H1 (cell line): ENCODE results near the gene ROM1. TPM values are rescaled to one million over a fixed set of nuclear protein-coding genes. Genes with fewer than 3 reads are reported as not detected.
A peak's percentile ranks its signal among the peaks of the same experiment; 100 is the strongest.

Source experiments
- CTCF ChIA-PET: fragments of 300-600 bp; sonication (Branson Sonifier 250); formaldehyde crosslinking; loops from one replicate; lab custom pipeline; 2021; ENCODE audit not compliant: partially characterized antibody; lab: Charles Lee
- POLR2A ChIA-PET: fragments of 300-600 bp; sonication (Branson Sonifier 250); formaldehyde crosslinking; loops from one replicate; lab custom pipeline; 2021; ENCODE audit warnings: inconsistent platforms; ENCODE audit not compliant: partially characterized antibody; lab: Charles Lee
- DNase-seq, 2 experiments: peaks; one replicate each; pipeline versions ENCODE4 v3.0.0 to v3.0.0-alpha.2; 2010 to 2022; ENCODE audit warnings: low spot score in 2 of 2, low read depth in 1 of 2, mixed read lengths in 1 of 2
- FAIRE-seq: peaks from 2 replicates; lab custom pipeline; 2011; peaks lifted over from hg19 to GRCh38; lab: Jason Lieb, UNC
- H2AFZ ChIP-seq: 2 replicates; pipeline ENCODE4 v1.8.1; 2012; ENCODE audit warnings: low read length, inconsistent platforms
- H2AK5ac ChIP-seq: 2 replicates; pipeline ENCODE4 v1.6.1; 2013; ENCODE audit warnings: low read depth, low read length
- H2BK120ac ChIP-seq: replicated peaks from 2 replicates; pipeline ENCODE3; 2013; ENCODE audit warnings: low read depth, low read length, inconsistent platforms
- H2BK12ac ChIP-seq: 2 replicates; pipeline ENCODE4 v1.6.1; 2013; ENCODE audit warnings: low read depth, low read length
- H2BK15ac ChIP-seq: 2 replicates; pipeline ENCODE4 v1.6.1; 2013; ENCODE audit warnings: low read length
- H2BK20ac ChIP-seq: 2 replicates; pipeline ENCODE4 v1.6.1; 2013; ENCODE audit warnings: low read length
- H2BK5ac ChIP-seq: 2 replicates; pipeline ENCODE4 v1.6.1; 2013; ENCODE audit warnings: low read depth, low read length
- H3K14ac ChIP-seq: 2 replicates; pipeline ENCODE4 v1.6.1; 2013; ENCODE audit warnings: inconsistent platforms; ENCODE audit not compliant: insufficient read length
- H3K18ac ChIP-seq: 2 replicates; pipeline ENCODE4 v1.6.1; 2013; ENCODE audit warnings: low read length; ENCODE audit errors: extremely low read depth
- H3K23ac ChIP-seq: 2 replicates; pipeline ENCODE4 v1.6.1; 2013; ENCODE audit warnings: inconsistent platforms; ENCODE audit not compliant: insufficient read length
- H3K23me2 ChIP-seq: 2 replicates; pipeline ENCODE4 v1.6.1; 2013; ENCODE audit warnings: low read depth, low read length
- H3K27ac ChIP-seq: 2 replicates; pipeline ENCODE4 v1.6.1; 2011; ENCODE audit warnings: low read depth, low read length, inconsistent platforms
- H3K27me3 ChIP-seq, 4 experiments: replicated peaks in 1 of 4; 1 replicate in 1 of 4; 2 replicates in 3 of 4; pipeline versions ENCODE4 v1.6.1 to v1.8.1; 2011 to 2013; ENCODE audit warnings: low read length in 3 of 4, mild to moderate bottlenecking in 3 of 4, inconsistent platforms in 2 of 4, mixed read lengths in 2 of 4, moderate library complexity in 1 of 4; ENCODE audit not compliant: control insufficient read depth in 3 of 4, insufficient read depth in 3 of 4; ENCODE audit errors: extremely low read depth in 1 of 4
- H3K36me3 ChIP-seq, 4 experiments: 2 replicates each; pipeline versions ENCODE4 v1.6.1 to v1.8.1; 2011 to 2013; ENCODE audit warnings: mild to moderate bottlenecking in 4 of 4, low read length in 3 of 4, moderate library complexity in 2 of 4, control low read depth in 1 of 4, inconsistent platforms in 1 of 4; ENCODE audit not compliant: insufficient read depth in 4 of 4, control insufficient read depth in 2 of 4
- H3K4ac ChIP-seq: replicated peaks from 2 replicates; pipeline ENCODE3; 2013; ENCODE audit warnings: low read length, low read depth, mixed read lengths, inconsistent platforms; ENCODE audit not compliant: insufficient read length
- H3K4me1 ChIP-seq, 4 experiments: replicated peaks in 1 of 4; 1 replicate in 1 of 4; 2 replicates in 3 of 4; pipeline versions ENCODE4 v1.6.1 to v1.8.1; 2011 to 2013; ENCODE audit warnings: low read length in 3 of 4, inconsistent platforms in 2 of 4, mixed read lengths in 1 of 4; ENCODE audit not compliant: insufficient read depth in 4 of 4, control insufficient read depth in 3 of 4
- H3K4me2 ChIP-seq, 2 experiments: 2 replicates each; pipeline versions ENCODE4 v1.6.1 to v1.8.1; 2011 to 2013; ENCODE audit warnings: low read depth in 2 of 2, low read length in 2 of 2, control low read depth in 1 of 2, inconsistent platforms in 1 of 2, mild to moderate bottlenecking in 1 of 2; ENCODE audit not compliant: insufficient read depth in 1 of 2
- H3K4me3 ChIP-seq, 4 experiments: fragments of 200-600, 300-600 bp in 1 of 4; sonication (generic), shearing (Covaris generic), sonication (Bioruptor Twin) in 1 of 4; 2 replicates each; pipeline versions ENCODE4 v1.5.1 to v1.8.1; 2011 to 2016; ENCODE audit warnings: low read length in 4 of 4, low read depth in 3 of 4, control low read depth in 2 of 4, inconsistent platforms in 2 of 4, mild to moderate bottlenecking in 2 of 4, mixed read lengths in 1 of 4, moderate library complexity in 1 of 4; ENCODE audit not compliant: insufficient read depth in 2 of 4; ENCODE audit errors: extremely low read depth in 1 of 4
- H3K56ac ChIP-seq: replicated peaks from 2 replicates; pipeline ENCODE3; 2013; ENCODE audit warnings: low read depth, mild to moderate bottlenecking, mixed read lengths, low read length, inconsistent platforms; ENCODE audit not compliant: insufficient read length
- H3K79me1 ChIP-seq: 2 replicates; pipeline ENCODE4 v1.6.1; 2013; ENCODE audit warnings: low read depth, low read length, control low read depth
- H3K79me2 ChIP-seq, 2 experiments: 2 replicates each; pipeline versions ENCODE4 v1.6.1 to v1.8.1; 2012 to 2013; ENCODE audit warnings: low read length in 2 of 2, mild to moderate bottlenecking in 2 of 2, inconsistent platforms in 1 of 2; ENCODE audit not compliant: insufficient read depth in 2 of 2, control insufficient read depth in 1 of 2
- H3K9ac ChIP-seq, 4 experiments: replicated peaks in 1 of 4; 1 replicate in 1 of 4; 2 replicates in 3 of 4; pipeline versions ENCODE4 v1.6.1 to v1.8.1; 2011 to 2013; ENCODE audit warnings: low read depth in 3 of 4, low read length in 3 of 4, control low read depth in 2 of 4, mild to moderate bottlenecking in 2 of 4, moderate library complexity in 2 of 4, inconsistent platforms in 1 of 4; ENCODE audit errors: extremely low read depth in 1 of 4
- H3K9me3 ChIP-seq, 2 experiments: 2 replicates each; pipeline versions ENCODE4 v1.6.1 to v1.8.1; 2012 to 2013; ENCODE audit warnings: mild to moderate bottlenecking in 2 of 2, moderate library complexity in 2 of 2, control low read depth in 1 of 2, inconsistent platforms in 1 of 2, low read depth in 1 of 2, low read length in 1 of 2, mixed read lengths in 1 of 2; ENCODE audit not compliant: insufficient read depth in 2 of 2
- H4K20me1 ChIP-seq, 2 experiments: replicated peaks in 1 of 2; 2 replicates each; pipeline versions ENCODE3 to v1.8.1; 2011 to 2013; ENCODE audit warnings: inconsistent platforms in 2 of 2, low read length in 2 of 2, mild to moderate bottlenecking in 1 of 2; ENCODE audit not compliant: insufficient read depth in 2 of 2, control insufficient read depth in 1 of 2
- H4K5ac ChIP-seq: 2 replicates; pipeline ENCODE4 v1.6.1; 2013; ENCODE audit warnings: low read length, low read depth, mixed read lengths, inconsistent platforms; ENCODE audit not compliant: insufficient read length
- H4K8ac ChIP-seq: 2 replicates; pipeline ENCODE4 v1.8.0; 2013; ENCODE audit warnings: mild to moderate bottlenecking, moderate library complexity, low read length, inconsistent platforms; ENCODE audit not compliant: insufficient read depth; ENCODE audit errors: extremely low read depth
- H4K91ac ChIP-seq: replicated peaks from 2 replicates; pipeline ENCODE3; 2013; ENCODE audit warnings: low read length, mixed read lengths, inconsistent platforms; ENCODE audit not compliant: insufficient read length
- ASH2L ChIP-seq: fragments of 200-600, 300-600 bp; sonication (generic); IDR thresholded peaks from one replicate; pipeline ENCODE4 v1.7.1; 2017; ENCODE audit warnings: low read length
- CTBP2 ChIP-seq: IDR thresholded peaks from 2 replicates; pipeline ENCODE4 v1.7.0; 2011; ENCODE audit warnings: borderline replicate concordance, mild to moderate bottlenecking, moderate library complexity, mixed read lengths, low read length; ENCODE audit not compliant: insufficient read depth, insufficient read length
- HDAC2 ChIP-seq, 2 experiments: fragments of 300-600 bp in 1 of 2; sonication (generic) in 1 of 2; IDR thresholded peaks; 2 replicates each; pipeline ENCODE4 v1.6.1; 2011 to 2012; ENCODE audit warnings: low read depth in 2 of 2, low read length in 2 of 2, mild to moderate bottlenecking in 2 of 2, moderate library complexity in 2 of 2, borderline replicate concordance in 1 of 2, inconsistent platforms in 1 of 2
- NRF1 ChIP-seq: IDR thresholded peaks from 2 replicates; pipeline ENCODE4 v1.6.1; 2011; ENCODE audit warnings: mild to moderate bottlenecking, low read depth, low read length, improper control_type of control experiment
- SAP30 ChIP-seq: fragments of 300-600 bp; sonication (generic); IDR thresholded peaks from 2 replicates; pipeline ENCODE4 v1.7.1; 2012; ENCODE audit warnings: low read length, moderate library complexity, mild to moderate bottlenecking, inconsistent platforms; ENCODE audit not compliant: insufficient read depth, insufficient replicate concordance
- SIN3A ChIP-seq, 2 experiments: IDR thresholded peaks in 1 of 2; conservative IDR thresholded peaks in 1 of 2; 2 replicates each; pipeline ENCODE4 v1.6.1; 2011 to 2012; ENCODE audit warnings: low read length in 2 of 2, improper control_type of control experiment in 1 of 2, low read depth in 1 of 2, mild to moderate bottlenecking in 1 of 2
- TEAD4 ChIP-seq: IDR thresholded peaks from 2 replicates; pipeline ENCODE4 v1.6.1; 2012; ENCODE audit warnings: low read depth, low read length, inconsistent platforms, mixed read lengths
- ZNF274 ChIP-seq: IDR thresholded peaks from 2 replicates; pipeline ENCODE4 v1.7.0; 2012; ENCODE audit warnings: low read length, borderline replicate concordance; ENCODE audit errors: extremely low read depth
- WGBS, 2 experiments: shearing (Covaris generic) in 1 of 2; methylation state at CpG; one replicate each; pipeline versions ENCODE4 v1.1.6 to v1.1.7; 2013 to 2015; ENCODE audit warnings: low lambda C conversion rate in 2 of 2, mixed read lengths in 2 of 2, inconsistent platforms in 1 of 2, low coverage in 1 of 2, missing lambda C conversion rate in 1 of 2; ENCODE audit not compliant: insufficient replicate concordance in 2 of 2, insufficient coverage in 1 of 2, insufficient read length in 1 of 2; ENCODE audit errors: extremely low coverage in 1 of 2, missing lambda C conversion rate in 1 of 2; 5-methylcytosine and 5-hydroxymethylcytosine counted together
- polyA plus RNA-seq, 7 experiments: library from polyadenylated mRNA; depleted of rRNA in 3 of 7; stranded (reverse) in 5 of 7; unstranded in 2 of 7; fragments of >200 nt in 5 of 7; fragments of 200-250 nt in 2 of 7; gene quantifications; 1 replicate in 5 of 7; 2 replicates in 1 of 7; 4 replicates in 1 of 7; pipeline versions ENCODE4 v1.2.1 to v1.2.3, GENCODE V29; 2011 to 2013; ENCODE audit warnings: missing spikeins in 2 of 7, mixed read lengths in 2 of 7
- total RNA-seq: library from RNA; stranded (reverse); fragmentation: NEBNext Ultra II Directional; extraction: Animal tissue kit (Norgen Biotek cat#: 25700); gene quantifications from 2 replicates; pipeline ENCODE4 v1.2.1, GENCODE V29; 2021

The ROM1 gene
- total and polyA plus RNA-seq, 2 of the 8 experiments (the other 6 are each of a cell fraction or from before 2014, with no cell fraction given), result 0.86 to 2.2 TPM

DNA sequence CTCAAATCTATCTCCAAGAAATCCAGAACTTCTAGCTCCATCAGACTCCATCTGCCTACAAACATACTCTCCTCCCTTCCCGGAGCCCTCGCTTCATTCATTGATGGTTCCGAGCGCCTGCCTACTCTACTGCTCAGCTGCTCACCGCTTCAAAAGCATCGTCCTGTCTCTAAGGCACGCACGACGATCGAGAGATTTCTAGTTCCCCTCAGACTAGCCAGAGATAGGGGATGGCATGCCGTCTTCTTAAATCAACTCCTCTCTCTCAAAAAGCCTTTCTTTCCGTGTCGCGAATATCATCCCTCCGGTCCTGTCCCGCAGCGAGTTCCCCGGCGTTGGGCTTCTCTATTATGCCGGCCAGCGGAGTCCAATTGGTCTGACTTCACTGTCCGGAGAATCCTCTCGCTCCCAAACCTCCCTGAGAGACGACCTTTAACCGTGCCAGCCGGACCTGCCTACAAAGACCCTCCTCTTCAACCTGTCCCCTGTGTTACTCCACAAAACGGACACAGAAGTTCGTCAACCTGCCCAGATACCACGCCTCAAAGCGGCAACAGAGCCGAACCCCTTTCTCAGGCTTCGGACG lies 40.0 kb upstream of the ROM1 start:
- H3K4me1 ChIP-seq, result peaks cover 0 to 11% (median 7%) of the 10 kb centered on the region in 4 experiments; a peak in 4 of 7 replicates
- no peak overlapping the region for H2BK15ac ChIP-seq
- H4K91ac ChIP-seq, result peak overlapping the region; percentile 79
- peaks cover 27 to 54% (median 45%) of the 10 kb centered on the region in 4 experiments for H3K36me3 ChIP-seq
- peak overlapping the region; percentile 90 to 100 (median 91) for H3K4me3 ChIP-seq
- no peak overlapping the region for H3K23ac ChIP-seq
- peak overlapping the region; percentile 79 to 95 (median 94) for H3K9ac ChIP-seq
- H3K79me1 ChIP-seq, result 0 out of 2 replicates have a peak, but pooled peaks cover 4% of the 10 kb centered on the region
- no peak overlapping the region; the same call in 1 of the 2 replicates for H2BK12ac ChIP-seq
- peak overlapping the region; percentile 75 for H3K27ac ChIP-seq
- no peak for TF ChIP-seq ZNF274
- no peak for TF ChIP-seq CTBP2
- peak; percentile 81 for TF ChIP-seq SAP30
- TF ChIP-seq ASH2L, result peak; percentile 16
- TF ChIP-seq TEAD4, result no peak
- TF ChIP-seq SIN3A (conservative IDR thresholded peaks at IDR 0.05 in 1 of 2, IDR thresholded peaks at IDR 0.05 in 1 of 2; ENCODE audit: low read depth in 1 of 2, low read length in 2 of 2), result peak in 1 of 2 experiments; percentile 2; a peak in 1 of 4 replicates
- no peak for TF ChIP-seq NRF1
- TF ChIP-seq HDAC2 (IDR thresholded peaks at IDR 0.05; ENCODE audit: borderline replicate concordance in 1 of 2, low read depth in 2 of 2, low read length in 2 of 2), result peak in 1 of 2 experiments; percentile 36; a peak in 1 of 4 replicates
- 2% methylated on average over 32 of the region's 33 CpGs; no CpG with 5 or more reads in 1 of the 2 experiments for WGBS, 2 experiments
- H3K9me3 ChIP-seq, result no peaks in the 10 kb centered on the region
- DNase-seq (no peak), FAIRE-seq (no peak)
- POLR2A ChIA-PET, result interaction anchor here (0.6 to 20.7 kb wide), 41 partner anchors 8 to 996 kb away, joined by 3 to 336 read pairs (median 4); partner anchors contain the start of genes BSCL2, C11orf98, CSKMT and GANAB
- H4K8ac ChIP-seq, result peak overlapping the region; percentile 96; the same call in 1 of the 2 replicates
- H3K79me2 ChIP-seq, result peaks cover 0 to 45% of the 10 kb centered on the region in 2 experiments
- peaks cover 0 to 18% of the 10 kb centered on the region in 2 experiments for H4K20me1 ChIP-seq
- peak overlapping the region; percentile 43 for H3K56ac ChIP-seq
- H3K4me2 ChIP-seq, result peak overlapping the region; percentile 73 to 85
- H3K14ac ChIP-seq, result no peak overlapping the region
- H3K27me3 ChIP-seq, result no peaks in the 10 kb centered on the region
- H2BK20ac ChIP-seq, result no peak overlapping the region
- peak overlapping the region; percentile 96 for H4K5ac ChIP-seq
- H2AK5ac ChIP-seq, result no peak overlapping the region
- H2BK5ac ChIP-seq, result peak overlapping the region; percentile 62; the same call in 1 of the 2 replicates
- peaks cover 13% of the 10 kb centered on the region for H3K23me2 ChIP-seq
- H2BK120ac ChIP-seq, result peak overlapping the region; percentile 50
- peak overlapping the region; percentile 85; the same call in 1 of the 2 replicates for H3K18ac ChIP-seq
- peak overlapping the region; percentile 76 for H3K4ac ChIP-seq
- no peak overlapping the region for H2AFZ ChIP-seq
- CTCF ChIA-PET, result interaction anchor here (0.5 to 4.5 kb wide), 11 partner anchors 13 to 179 kb away, joined by 3 to 22 read pairs (median 4); partner anchors contain the start of genes EML3 and MTA2
